ENCODE measurements around the gene KIRREL3.

KIRREL3 gene

DNA sequence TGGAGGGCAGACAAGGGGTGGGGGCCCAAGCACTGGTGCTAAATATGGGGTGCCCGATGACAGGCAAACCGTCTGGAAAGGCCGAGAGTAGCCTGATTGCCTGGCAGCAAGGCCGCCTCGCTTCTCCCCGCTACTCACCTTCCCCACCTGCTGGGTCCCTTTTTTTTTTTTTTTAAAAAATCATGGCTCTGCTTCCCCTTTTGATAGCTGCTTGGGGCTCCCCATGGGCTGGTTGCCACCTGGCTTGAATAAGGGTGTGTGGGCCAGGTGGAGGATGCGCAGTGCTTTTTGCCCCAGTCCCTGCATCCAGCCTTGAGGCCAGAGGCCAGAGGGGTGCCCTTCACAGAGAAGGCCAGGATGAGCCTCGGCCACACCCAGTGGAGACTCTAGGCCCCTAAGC is 533.1 kb downstream of the KIRREL3 start:
- DNase-seq (ENCODE audit: low read depth), result no peak

DNA sequence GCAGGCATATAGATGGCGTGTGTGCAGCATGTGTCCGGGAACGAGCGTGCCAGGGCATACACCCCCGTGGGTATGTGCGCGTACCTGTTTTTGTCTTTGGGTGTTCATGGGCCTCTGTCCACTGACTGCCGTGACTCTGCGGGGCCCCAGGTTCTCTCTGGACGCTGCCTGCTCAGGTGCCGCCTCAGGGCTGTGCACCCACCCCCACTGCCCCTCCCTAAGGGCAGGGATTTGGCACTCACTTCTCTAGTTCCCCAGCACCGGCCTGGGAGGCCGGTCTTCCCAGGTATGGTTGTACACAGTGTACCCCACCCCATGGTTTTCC is 533.6 kb downstream of the KIRREL3 start:
- DNase-seq (ENCODE audit: low read depth), result no peak

DNA sequence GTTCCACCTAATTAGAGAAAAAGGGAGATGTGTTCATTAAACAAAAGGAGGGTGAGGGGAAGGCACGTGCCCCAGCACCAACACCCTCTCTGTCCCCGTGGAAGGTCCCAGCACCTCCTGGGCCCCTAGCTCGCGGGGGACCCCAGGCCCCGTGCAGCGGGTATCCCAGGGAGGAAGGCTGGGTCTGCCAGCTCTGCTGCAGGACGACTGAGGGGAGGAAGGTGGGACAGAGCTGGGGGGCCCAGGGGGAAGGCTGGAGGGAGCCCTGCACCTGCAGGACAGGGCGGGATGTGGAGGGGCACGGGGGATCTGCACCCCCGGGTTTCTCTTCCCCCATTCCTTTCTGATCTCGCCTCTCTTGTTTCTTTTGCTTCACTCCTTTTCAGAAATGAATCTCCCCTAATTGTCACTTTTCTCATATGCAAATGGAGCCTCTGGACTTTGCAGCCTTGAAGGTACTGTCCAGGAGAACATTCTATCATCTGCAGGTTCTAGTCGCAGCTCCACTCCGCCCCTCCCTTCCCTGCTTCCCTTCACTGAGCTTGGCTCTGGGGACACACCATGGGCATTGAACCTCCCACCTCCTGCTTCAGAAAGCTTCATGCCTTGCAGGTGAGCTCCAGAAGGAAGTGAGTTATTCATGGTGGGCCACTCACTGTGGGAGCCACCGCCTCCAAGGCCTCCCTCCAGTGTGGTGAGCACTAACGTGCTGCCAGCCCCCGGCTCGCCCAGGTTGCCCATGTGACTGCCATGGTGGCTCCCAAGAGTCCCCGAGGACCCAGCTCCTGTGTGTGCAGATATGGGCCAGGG is 534.1 kb downstream of the KIRREL3 start:
- no peak for DNase-seq (ENCODE audit: low read depth)

DNA sequence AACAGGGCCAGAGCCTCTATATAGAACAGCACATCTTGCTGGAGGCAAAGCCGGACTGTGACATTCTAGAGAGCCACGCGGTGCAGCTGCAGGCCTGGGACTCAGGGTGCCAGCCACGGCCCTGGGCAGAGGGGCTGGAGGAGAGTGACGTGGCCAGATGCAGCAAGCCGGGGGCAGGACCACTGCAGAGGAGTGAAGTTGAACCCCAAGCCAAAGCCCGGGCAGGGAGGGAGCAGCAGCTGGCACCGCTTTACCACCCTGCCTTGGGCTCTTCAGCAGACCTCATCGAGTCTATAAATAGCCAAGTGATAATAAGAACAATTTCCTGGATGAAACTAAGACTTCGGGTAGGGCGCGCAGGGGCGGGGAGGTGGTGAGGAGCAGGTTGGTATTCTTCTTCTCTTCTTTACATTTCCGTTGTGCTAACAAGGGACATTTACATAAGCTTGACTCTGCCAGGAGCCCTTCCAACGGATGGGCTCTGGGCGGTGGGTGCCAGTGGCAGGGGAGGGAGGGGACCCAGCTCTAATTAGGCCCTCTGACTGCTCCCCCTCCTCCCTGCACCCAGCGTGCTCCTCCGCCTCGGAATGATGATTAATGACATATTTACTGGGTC is 534.9 kb downstream of the KIRREL3 start:
- DNase-seq (ENCODE audit: low read depth), result no peak

DNA sequence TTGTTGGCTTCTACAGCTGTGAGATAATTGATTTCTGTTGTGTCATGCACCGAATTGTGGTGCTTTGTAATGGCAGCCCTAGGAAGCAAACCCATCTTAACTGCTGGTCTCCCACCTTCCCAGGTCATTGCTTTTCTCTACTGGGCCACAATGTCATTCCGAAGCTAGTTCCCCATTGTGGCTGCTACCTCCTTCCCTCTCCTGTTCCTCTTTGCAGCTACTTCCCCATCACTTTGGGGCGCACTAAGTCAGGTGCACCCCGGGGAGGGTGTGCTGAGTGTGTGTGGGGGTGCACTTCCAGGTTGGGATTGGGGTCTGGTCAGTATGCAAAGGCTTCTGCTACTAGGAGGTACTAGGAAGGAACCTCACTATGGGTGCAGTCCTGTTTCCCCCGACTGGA is 535.8 kb downstream of the KIRREL3 start:
- DNase-seq (ENCODE audit: low read depth), result no peak

DNA sequence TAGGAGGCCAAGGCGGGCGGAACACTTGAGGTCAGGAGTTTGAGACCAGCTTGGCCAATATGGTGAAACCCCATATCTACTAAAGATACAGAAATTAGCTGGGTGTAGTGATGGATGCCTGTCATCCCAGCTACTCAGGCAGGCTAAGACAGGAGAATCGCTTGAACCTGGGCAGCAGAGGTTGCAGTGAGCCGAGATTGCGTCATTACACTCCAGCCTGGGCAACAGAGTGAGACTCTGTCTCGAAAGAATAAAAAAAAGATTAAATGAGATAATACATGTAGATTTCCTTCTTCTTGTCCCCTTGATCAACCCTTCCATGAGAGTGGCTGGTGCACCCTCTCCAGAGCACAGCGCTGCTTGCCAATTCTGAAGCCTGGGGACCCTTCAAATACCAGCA is 538.1 kb downstream of the KIRREL3 start:
- DNase-seq (ENCODE audit: low read depth), result no peak

DNA sequence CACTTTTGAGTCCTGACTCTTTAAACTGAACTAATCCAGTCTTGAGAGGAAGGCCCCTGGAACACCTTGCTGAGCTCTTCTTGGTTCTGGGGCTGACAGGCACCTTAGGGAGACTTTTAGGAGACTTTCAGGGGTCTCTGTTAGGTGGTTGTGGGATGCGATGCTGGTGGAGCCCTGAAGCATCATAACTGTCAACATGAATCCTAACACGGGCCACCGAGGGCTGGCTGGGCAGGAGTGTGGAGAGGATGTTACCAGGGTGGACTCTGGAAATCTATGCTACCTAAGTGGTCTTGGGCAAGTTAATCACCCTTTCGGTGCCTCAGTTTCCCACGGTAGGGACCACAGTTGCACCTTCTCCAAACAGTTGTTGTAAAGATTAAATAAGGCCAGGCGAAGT is 538.6 kb downstream of the KIRREL3 start:
- DNase-seq (ENCODE audit: low read depth), result no peak

DNA sequence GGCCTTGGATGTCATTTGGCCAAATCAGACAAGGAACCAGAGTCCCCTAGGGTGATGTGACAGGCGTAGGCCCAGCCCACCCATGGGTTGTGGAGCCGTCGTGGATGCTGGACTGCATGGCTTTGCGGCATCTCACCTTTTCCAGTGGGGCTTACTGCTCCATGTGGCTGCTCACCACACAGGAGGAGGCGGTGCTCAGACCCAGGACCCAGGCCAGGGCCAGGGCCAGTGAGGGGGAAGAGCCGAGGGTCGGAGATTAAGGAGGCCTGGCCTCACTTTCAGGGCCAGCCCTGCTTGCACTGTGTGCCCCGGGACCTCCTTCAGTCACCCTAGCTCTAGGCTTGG is 539.5 kb downstream of the KIRREL3 start:
- DNase-seq (ENCODE audit: low read depth), result no peak

DNA sequence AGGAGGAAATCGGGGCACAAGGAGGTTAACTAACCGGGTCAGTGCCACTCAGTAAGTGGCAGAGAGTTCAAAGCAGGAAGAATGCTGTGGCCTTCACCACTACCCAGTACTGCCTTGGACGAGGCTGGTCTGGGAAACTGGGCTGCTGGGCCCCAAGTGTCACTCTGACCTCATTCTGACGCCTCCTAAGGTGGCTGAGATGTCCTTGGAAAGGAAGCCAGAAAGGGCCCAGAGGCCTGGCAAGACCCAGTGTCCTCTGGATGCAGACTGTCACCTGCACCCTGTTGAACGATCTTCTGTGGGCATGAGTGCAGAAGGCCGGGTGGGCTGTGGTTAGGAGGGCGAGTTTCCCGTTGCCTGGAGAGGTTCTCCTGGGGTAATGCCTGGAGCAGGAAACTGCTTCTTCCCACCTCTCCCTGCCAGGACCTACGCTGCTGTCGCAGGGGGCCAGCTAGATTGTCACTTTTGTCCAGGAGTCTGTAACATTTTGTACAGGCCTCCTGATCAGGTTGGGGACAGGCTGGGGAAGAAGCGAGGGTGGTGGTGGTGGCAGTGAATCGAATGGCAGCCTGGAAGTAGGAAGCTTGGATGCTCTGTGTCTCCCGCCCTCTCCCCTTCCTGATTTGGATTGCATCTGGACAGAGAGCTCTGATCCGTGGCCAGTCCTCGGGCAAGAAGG is 540.0 kb downstream of the KIRREL3 start:
- DNase-seq (ENCODE audit: low read depth), result no peak

DNA sequence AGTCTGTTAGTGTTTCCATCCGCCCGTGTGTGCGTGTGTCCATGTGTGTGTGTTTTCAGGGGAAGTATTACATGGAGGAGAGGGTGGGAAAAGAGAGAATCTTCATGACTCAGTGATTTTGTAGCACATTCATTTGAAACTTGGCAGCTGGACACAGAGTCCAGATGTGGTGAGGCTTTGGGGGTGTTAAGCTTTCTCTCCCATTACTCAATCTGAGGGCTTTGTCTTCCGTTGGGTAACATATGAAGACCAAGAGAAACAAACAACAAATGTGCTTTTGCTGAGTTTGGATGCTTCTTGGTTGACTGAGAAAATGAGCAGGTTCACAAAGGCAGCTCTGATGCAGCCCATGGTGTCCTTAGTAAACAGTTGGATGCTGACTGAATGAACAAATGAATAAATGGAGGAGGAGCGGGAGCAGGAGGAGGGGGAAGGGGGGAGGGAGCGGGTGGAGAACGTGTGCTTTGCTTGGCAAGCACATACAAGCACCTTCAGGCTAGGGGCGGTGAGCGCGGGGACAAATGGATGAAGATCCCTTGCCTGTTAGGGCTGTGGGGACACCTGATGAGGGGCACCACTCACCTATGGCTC is 540.8 kb downstream of the KIRREL3 start:
- peak; percentile 66 for DNase-seq (ENCODE audit: low read depth)

DNA sequence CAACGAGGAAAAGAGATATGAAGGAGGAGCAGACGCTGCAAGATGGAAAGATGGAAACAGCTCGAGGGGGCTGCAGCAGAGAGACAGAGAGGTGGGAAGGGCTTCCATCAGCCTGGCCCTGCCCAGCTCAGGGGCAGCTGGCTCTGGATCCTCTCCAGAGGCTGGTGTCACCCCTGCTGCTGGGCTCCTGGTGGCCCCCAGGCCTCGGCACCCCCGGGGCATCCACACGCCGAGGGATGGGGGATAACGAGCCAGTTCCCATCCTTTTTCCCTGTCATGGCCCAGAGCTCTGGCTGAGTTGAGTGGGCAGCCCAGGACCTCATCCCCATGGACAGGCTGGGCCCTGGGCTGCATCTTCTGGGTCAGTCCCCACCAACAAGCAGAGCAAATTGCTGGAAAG is 542.8 kb downstream of the KIRREL3 start:
- DNase-seq (ENCODE audit: low read depth), result no peak

DNA sequence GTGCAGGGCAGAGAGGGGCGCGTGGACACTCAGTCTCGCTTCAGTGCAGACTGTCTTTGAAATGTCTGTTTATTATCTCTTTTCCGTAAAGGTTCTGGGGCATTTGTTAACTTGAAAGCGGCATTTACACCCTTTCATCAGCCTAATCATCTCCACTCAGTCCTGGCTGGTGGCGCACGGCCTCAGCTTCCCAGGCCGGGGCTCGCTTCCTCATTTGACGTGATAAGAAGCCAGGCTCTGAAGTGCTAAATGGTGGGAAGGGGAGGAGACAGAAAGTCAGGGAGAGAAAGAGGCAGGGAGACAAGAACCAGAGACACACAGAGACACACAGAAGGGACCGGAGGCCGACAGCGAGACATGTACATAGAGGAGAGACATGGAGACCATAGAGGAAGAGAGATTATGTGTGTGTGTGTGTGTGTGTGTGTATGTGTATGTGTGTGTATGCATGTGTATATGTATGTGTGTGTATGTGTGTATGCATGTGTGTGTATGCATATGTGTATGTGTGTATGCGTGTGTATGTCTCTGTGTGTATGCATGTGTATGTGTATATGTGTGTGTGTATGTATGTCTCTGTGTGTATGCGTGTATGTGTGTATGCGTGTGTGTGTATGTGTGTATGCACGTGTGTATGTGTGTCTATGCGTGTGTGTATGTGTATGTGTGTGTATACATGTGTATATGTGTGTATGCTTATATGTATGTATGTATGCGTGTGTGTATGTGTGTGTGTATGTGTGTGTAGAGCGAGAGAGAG is 543.6 kb downstream of the KIRREL3 start:
- DNase-seq (ENCODE audit: low read depth), result no peak

DNA sequence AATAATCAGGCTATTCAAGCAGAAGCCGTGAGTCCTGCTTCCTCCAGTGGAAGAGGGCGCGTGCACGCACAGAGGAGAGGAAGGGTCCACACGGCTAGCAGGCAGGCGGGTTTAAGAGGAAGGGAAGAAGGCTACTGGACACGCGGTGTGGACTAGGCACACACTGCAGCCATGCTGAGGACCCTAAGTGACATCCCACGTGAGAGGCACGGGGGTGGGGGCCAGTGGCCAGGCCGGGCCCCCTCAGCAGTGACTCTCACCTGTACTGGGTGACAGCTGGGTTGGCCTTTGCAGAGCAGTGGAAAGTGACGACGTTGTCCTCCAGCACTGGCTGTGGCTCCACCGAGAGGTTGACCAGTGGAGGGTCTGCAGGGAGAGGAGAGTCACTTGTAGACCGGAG is 544.5 kb downstream of the KIRREL3 start:
- no peak for DNase-seq (ENCODE audit: low read depth)

DNA sequence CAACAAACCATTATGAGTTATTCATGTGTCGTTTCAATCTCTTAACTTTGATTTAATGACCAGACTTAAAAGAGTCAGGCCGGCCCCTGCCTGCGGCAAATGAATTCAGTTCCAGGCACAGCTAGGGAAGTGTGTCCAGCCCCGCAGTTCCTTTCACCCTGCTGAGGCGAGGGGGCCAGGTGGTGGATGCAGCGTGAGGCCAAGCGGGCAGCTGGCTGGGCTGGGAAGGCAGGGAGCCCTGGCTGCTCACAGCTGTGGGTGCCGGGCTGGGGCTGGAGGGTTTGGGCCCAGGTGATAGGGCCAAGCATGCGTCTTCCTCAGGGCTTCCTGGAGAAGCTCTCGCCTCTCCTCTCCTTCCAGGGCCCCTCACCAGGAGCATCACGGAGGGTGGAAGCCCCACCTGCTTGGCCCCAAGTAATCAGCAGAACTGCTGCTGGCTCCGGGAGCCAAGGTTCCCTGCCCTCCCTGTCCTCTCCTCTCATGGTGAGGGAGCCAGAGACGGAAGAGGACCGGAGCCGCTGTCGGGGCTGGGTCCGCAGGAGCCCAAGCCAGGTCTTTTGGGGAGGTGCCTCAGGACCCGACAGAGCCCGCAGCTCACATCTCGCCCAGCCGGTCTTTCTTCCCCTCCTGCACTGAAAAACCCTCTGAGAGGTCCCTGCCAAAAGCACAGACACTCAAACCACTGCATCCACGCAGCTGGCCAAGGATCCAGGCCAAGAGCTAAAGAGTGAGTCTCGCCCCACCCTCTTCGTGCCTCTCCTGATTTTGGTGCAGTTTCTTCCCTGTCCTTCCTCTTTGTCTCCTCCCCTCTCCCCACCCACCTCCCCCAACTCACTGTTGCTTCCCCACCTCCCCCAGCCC is 548.1 kb downstream of the KIRREL3 start:
- no peak for DNase-seq (ENCODE audit: low read depth)

DNA sequence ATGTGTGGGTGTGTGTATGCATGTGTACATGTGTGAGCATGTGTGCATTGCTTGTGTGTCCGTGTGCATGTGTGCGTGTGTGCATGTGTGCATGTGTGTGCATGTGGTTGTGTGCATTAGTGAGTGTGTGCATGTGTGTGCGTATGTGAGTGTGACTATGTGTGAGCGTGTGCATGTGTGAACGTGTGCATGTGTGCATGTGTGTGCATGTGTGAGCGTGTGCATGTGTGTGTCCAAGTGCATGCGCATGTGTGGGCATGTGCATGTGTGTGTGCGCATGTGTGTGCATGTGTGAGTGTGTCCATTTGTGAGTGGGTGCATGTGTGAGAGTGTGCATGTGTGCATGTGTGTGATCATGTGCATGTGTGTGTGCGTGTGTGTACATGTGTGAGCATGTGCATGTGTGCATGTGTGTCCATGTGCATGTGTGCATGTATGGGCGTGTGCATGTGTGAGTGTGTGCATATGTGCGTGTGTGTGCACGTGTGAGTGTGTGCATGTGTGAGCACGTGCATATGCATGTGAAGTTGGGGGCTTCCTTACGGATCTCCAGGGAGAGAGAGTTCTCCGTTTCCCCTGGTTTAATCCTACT is 549.3 kb downstream of the KIRREL3 start:
- DNase-seq (ENCODE audit: low read depth), result no peak

DNA sequence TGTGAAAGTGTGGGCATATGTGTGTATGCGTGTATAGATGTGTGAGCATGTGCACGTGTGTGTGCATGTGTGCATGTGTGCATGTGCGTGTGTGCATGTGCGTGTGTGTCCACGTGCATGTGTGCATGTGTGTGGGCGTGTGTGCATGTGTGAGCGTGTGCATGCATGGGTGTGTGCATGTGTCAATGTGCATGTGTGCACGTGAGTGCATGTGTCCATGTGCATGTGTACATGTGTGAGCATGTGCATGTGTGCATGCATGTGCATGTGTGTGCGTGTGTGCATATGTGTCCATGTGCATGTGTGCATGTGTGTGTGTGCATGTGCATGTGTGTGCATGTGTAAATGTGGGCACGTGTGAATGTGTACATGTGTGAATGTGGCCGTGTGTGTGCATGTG is 549.8 kb downstream of the KIRREL3 start:
- DNase-seq (ENCODE audit: low read depth), result no peak

DNA sequence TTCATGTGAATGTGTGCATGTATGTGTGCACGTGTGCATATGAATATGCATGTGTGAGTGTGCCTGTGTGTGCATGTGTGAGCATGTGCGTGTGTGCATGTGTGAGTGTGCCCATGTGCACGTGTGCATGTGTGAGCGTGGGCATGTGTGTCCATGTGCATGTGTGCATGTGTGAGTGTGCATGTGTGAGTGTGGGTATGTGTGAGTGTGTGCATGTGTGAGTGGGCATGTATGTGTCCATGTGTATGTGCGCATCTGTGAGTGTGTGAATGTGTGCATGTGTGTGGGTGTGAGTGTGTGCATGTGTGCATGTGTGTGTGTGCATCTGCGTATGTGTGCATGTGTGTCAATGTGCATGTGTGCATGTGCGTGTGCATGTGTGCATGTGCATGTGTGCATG is 550.4 kb downstream of the KIRREL3 start:
- no peak for DNase-seq (ENCODE audit: low read depth)

DNA sequence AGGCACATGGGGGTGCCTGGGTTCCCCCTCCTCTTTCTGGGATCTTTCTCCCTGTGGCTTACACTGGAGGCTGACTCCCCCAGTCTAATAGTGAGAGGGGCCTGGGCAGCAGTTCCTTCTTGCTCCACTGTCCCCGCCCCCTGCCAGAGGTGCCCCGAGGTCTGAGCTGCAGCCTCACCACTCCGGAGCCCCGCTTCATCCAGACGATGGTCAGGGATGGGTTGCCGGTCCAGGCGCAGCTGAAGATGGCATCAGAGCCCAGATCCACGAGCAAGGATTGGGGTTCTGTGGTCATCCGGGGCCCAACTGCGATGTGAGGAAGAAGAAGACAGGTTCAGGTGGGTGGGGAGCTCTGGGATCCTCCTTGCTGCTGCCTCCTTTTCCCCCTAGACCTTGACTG is 554.0 kb downstream of the KIRREL3 start:
- no peak for DNase-seq (ENCODE audit: low read depth)

DNA sequence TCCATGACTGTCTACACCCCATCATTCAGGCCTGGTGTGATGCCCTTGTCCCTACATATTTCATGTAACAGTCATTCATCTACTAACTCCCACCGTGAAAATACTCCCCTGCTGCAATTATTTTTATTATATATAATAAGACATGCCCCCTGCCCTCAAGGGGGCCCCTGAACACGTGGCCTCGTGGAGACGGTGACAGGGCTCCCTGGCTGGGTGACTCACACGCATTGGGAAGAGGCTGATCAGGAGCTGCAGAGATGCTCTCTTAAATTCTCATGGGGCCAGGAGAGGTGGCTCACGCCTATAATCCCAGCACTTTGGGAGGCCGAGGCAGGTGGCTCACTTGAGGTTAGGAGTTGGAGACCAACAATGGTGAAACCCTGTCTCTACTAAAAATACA is 556.5 kb downstream of the KIRREL3 start:
- DNase-seq (ENCODE audit: low read depth), result no peak

DNA sequence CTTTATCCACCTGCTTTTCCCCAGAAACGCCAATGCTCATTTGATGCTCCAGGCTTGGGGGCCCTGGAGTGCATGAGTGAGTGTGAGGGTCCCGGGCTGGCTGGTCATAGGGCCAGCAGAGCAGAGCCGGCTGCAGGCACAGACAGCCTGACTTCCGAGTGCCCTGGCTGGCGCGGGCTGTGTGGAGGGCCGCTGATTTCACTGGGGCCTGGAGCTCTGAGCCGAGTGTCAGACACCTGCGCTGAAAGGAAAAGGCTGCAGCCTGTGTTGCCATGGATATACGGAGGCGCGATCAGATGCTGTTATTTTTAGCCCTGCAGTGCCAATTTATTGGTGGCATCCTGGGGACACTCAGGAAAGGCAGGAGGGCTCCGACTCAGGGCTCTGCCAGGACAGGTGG is 557.5 kb downstream of the KIRREL3 start:
- DNase-seq (ENCODE audit: low read depth), result no peak
